Heart left ventricle (tissue), 13 donors: Measurements from ENCODE around the gene SPDYE4.

Experiments used
- CTCF ChIP-seq, 12 donors: fragments of 200-600 bp; sonication (generic) in 4 of 12; IDR thresholded peaks; one replicate each; pipeline versions ENCODE4 v1.5.0 to v1.8.0; 2018 to 2022; ENCODE audit warnings: antibody characterized with exemption in 12 of 12, mild to moderate bottlenecking in 5 of 12
- POLR2A ChIP-seq, 2 donors: fragments of 450-650 bp; IDR thresholded peaks; one replicate each; pipeline ENCODE4 v1.6.1; 2017; ENCODE audit warnings: antibody characterized with exemption in 2 of 2, mild to moderate bottlenecking in 2 of 2, moderate library complexity in 2 of 2
- donor health status: ischemic (EF 13 %, LVEDD 7.1; RV severe dilation, severe dysfunction).
- donor health status: DM: no; HTN: yes; CAD: no.
- donor health status: DM: no; HTN: no; CAD: no.
- donor health status: ischemic (EF 25% LVEDD 6.9; RV normal size, moderate dysfunction).
- donor health status: ischemic (EF 25% LVEDD 5.7; RV mildly dilated, moderate dysfunction).
- donor health status: ischemic (EF 35%, LVEDD 5.7; RV mildly dilated, moderate dysfunction).
- donor health status: nonischemic (EF 11% LVEDD 7.7; RV severe dilation, severe dysfunction).
- donor health status: DM: yes; HTN: yes; CAD: no.
- donor health status: PGD.
- donor health status: ischemic (EF 29% LVEDD 5.4; RV normal size, mild dysfunction).
- donor health status: nonischemic (EF 23%, LVEDD 6.1; RV moderate dilation, normal function).

- TF ChIP-seq CTCF (IDR thresholded peaks at IDR 0.05) = no peak
- no peak for TF ChIP-seq POLR2A (IDR thresholded peaks at IDR 0.05)
Observed at GRCh38 chr17:8712698-8713097, 45.6 kb downstream of the SPDYE4 start.
